Erythroblast (primary cell): ENCODE data around the gene CEP131.
A peak's percentile ranks its signal among the peaks of the same experiment; 100 is the strongest.

Experiments used
- DNase-seq, 2 experiments: peaks; one replicate each; lab custom pipeline; 2025; lab: John Stamatoyannopoulos, UW
- GATA1 ChIP-seq: IDR thresholded peaks from 2 replicates; pipeline ENCODE4 v1.6.1; 2011; ENCODE audit warnings: low read depth, mild to moderate bottlenecking, control low read depth, low read length, moderate library complexity
- POLR2A ChIP-seq: IDR thresholded peaks from 2 replicates; pipeline ENCODE4 v1.6.1; 2011; ENCODE audit warnings: mild to moderate bottlenecking, low read length

Gene CEP131

GRCh38 chr17:81219476-81220180 lies 3.1 kb downstream of the CEP131 start:
- no peak for TF ChIP-seq POLR2A
- DNase-seq, result no peak

- DNase-seq, result no peak
- TF ChIP-seq POLR2A (no peak), GATA1 (no peak)
Observed at GRCh38 chr17:81218991-81219390, 3.8 kb downstream of the CEP131 start.

- DNase-seq, result no peak
- TF ChIP-seq POLR2A, result no peak
- TF ChIP-seq GATA1, result no peak
Observed at GRCh38 chr17:81218459-81218858, 4.3 kb downstream of the CEP131 start.

- DNase-seq, result no peak
- TF ChIP-seq GATA1 (no peak), POLR2A (no peak)
Observed at GRCh38 chr17:81217491-81217890, 5.3 kb downstream of the CEP131 start.

- no peak for DNase-seq
- no peak for TF ChIP-seq GATA1
Observed at GRCh38 chr17:81213978-81214377, 8.8 kb downstream of the CEP131 start.

GRCh38 chr17:81212365-81212764 lies 10.4 kb downstream of the CEP131 start:
- TF ChIP-seq POLR2A (no peak), GATA1 (no peak)
- no peak for DNase-seq

GRCh38 chr17:81210868-81211267 lies 11.9 kb downstream of the CEP131 start:
- DNase-seq, result no peak
- TF ChIP-seq POLR2A, result no peak
- TF ChIP-seq GATA1, result no peak

GRCh38 chr17:81210466-81210865 lies 12.3 kb downstream of the CEP131 start:
- TF ChIP-seq POLR2A, result no peak
- no peak for TF ChIP-seq GATA1
- DNase-seq, result no peak

- TF ChIP-seq POLR2A (no peak), GATA1 (no peak)
- DNase-seq, result no peak
Observed at GRCh38 chr17:81209141-81209540, 13.6 kb downstream of the CEP131 start.

GRCh38 chr17:81208651-81209050 lies 14.1 kb downstream of the CEP131 start:
- no peak for DNase-seq
- no peak for TF ChIP-seq GATA1
- TF ChIP-seq POLR2A, result no peak

- TF ChIP-seq POLR2A, result no peak
- TF ChIP-seq GATA1, result no peak
Observed at GRCh38 chr17:81207610-81208581, 14.9 kb downstream of the CEP131 start.

GRCh38 chr17:81206657-81207056 lies 16.1 kb downstream of the CEP131 start:
- TF ChIP-seq GATA1 (no peak), POLR2A (no peak)
- no peak for DNase-seq

More at GRCh38 chr17:81207610-81208581, 14.9 kb downstream of the CEP131 start:
- peak in 1 of 2 experiments; percentile 59 for DNase-seq

- TF ChIP-seq GATA1 (no peak), POLR2A (no peak)
- DNase-seq, result no peak
Observed at GRCh38 chr17:81206166-81206565, 16.6 kb downstream of the CEP131 start.

- no peak for TF ChIP-seq POLR2A
- TF ChIP-seq GATA1, result no peak
- no peak for DNase-seq
Observed at GRCh38 chr17:81204578-81204977, 18.2 kb downstream of the CEP131 start.

- no peak for DNase-seq
- TF ChIP-seq GATA1 (no peak), POLR2A (no peak)
Observed at GRCh38 chr17:81203136-81203535, 19.6 kb downstream of the CEP131 start.

- DNase-seq, result no peak
- no peak for TF ChIP-seq POLR2A
- TF ChIP-seq GATA1, result no peak
Observed at GRCh38 chr17:81202318-81202717, 20.4 kb downstream of the CEP131 start.
